OCI-LY1 (cell line): Measurements from ENCODE around the gene RAD51D.

Experiments
- H2AFZ ChIP-seq: fragments of 200-600 bp; sonication (generic), shearing (Covaris generic); 2 replicates; pipeline ENCODE4 v1.6.0; 2014; ENCODE audit warnings: antibody characterized with exemption, mild to moderate bottlenecking, low read length
- H3F3A ChIP-seq: fragments of 200-600 bp; sonication (generic), shearing (Covaris generic); 2 replicates; pipeline ENCODE4 v1.6.0; 2014; ENCODE audit warnings: mild to moderate bottlenecking, antibody characterized with exemption, low read length, moderate library complexity; ENCODE audit not compliant: insufficient read depth
- H3K27ac ChIP-seq: fragments of 200-600 bp; sonication (generic); 2 replicates; pipeline ENCODE4 v1.5.1; 2014; ENCODE audit warnings: low read length, mixed run types, mild to moderate bottlenecking, low read depth; ENCODE audit not compliant: poor library complexity, severe bottlenecking
- H3K27me3 ChIP-seq: fragments of 200-600 bp; sonication (generic); 2 replicates; pipeline ENCODE4 v1.6.0; 2014; ENCODE audit warnings: antibody characterized with exemption, mild to moderate bottlenecking, low read length, moderate library complexity; ENCODE audit not compliant: insufficient read depth
- H3K36me3 ChIP-seq: fragments of 200-600 bp; sonication (generic); 2 replicates; pipeline ENCODE4 v1.6.1; 2014; ENCODE audit warnings: mild to moderate bottlenecking, antibody characterized with exemption, low read length, moderate library complexity, mixed read lengths; ENCODE audit not compliant: insufficient read depth
- H3K4me1 ChIP-seq: fragments of 200-600 bp; sonication (generic); 2 replicates; pipeline ENCODE4 v1.5.1; 2014; ENCODE audit warnings: mild to moderate bottlenecking, low read length, moderate library complexity; ENCODE audit not compliant: insufficient read depth, severe bottlenecking
- H3K4me2 ChIP-seq: fragments of 200-600 bp; sonication (generic), shearing (Covaris generic); 2 replicates; pipeline ENCODE4 v1.6.1; 2014; ENCODE audit warnings: low read length
- H3K4me3 ChIP-seq: fragments of 200-600 bp; sonication (generic); 2 replicates; pipeline ENCODE4 v1.5.1; 2014; ENCODE audit warnings: low read length, low read depth, mild to moderate bottlenecking, mixed read lengths; ENCODE audit not compliant: poor library complexity, severe bottlenecking
- H3K79me2 ChIP-seq: fragments of 200-600 bp; shearing (Covaris generic); 2 replicates; pipeline ENCODE4 v1.6.1; 2016; ENCODE audit warnings: mixed run types, low read length, mixed read lengths; ENCODE audit not compliant: insufficient read depth
- H3K9ac ChIP-seq: fragments of 200-600 bp; sonication (generic), shearing (Covaris generic); 2 replicates; pipeline ENCODE4 v1.6.1; 2014; ENCODE audit warnings: mild to moderate bottlenecking, low read length, mixed read lengths
- H3K9me2 ChIP-seq: fragments of 200-600 bp; sonication (generic), shearing (Covaris generic); 2 replicates; pipeline ENCODE4 v1.6.1; 2014; ENCODE audit warnings: low read depth, mild to moderate bottlenecking, low read length, mixed read lengths
- H3K9me3 ChIP-seq: fragments of 200-600 bp; shearing (Covaris generic); 2 replicates; pipeline ENCODE4 v1.6.1; 2014; ENCODE audit warnings: low read length, mixed read lengths
- H4K20me1 ChIP-seq: fragments of 200-600 bp; sonication (generic), shearing (Covaris generic); 2 replicates; pipeline ENCODE4 v1.6.0; 2016; ENCODE audit warnings: mild to moderate bottlenecking, low read length; ENCODE audit not compliant: insufficient read depth
- CTCF ChIP-seq: fragments of 200-600 bp; sonication (generic), shearing (Covaris generic); IDR thresholded peaks from 2 replicates; pipeline ENCODE4 v1.5.1; 2017; ENCODE audit warnings: mild to moderate bottlenecking, antibody characterized with exemption, low read length, moderate library complexity, mixed read lengths
- EZH2 ChIP-seq: fragments of 200-600 bp; sonication (generic), shearing (Covaris generic); IDR thresholded peaks from 2 replicates; pipeline ENCODE4 v1.8.0; 2017; ENCODE audit warnings: borderline replicate concordance, mixed run types, mild to moderate bottlenecking, antibody characterized with exemption, low read length, moderate library complexity, mixed read lengths

The RAD51D gene

DNA sequence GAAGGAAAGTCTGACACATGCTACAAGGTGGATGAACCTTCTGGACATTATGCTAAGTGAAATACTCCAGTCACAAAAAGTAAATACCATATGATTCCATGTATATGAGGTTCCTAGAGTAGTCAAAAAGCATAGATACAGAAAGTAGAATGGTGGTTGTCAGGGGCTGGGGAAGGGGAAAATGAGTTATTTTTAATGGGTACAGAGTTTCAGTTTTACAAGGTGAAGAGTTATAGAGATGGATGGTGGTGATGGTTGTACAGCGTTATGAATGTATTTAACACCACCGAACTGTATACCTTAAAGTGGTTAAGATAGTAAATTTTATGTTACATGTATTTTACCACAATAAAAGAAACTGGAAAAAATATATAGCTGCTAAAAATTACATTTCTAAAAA is 17.9 kb downstream of the RAD51D start:
- Histone ChIP-seq H3K4me3 (no peak overlapping the region), H3K27me3 (no peaks in the 10 kb centered on the region), H3K9ac (no peak overlapping the region), H2AFZ (no peak overlapping the region), H3K27ac (no peak overlapping the region), H3F3A (no peaks in the 10 kb centered on the region), H3K79me2 (no peaks in the 10 kb centered on the region), H3K9me2 (no peaks in the 10 kb centered on the region), H3K36me3 (peaks cover 65% of the 10 kb centered on the region), H3K9me3 (no peaks in the 10 kb centered on the region), H3K4me1 (no peaks in the 10 kb centered on the region), H4K20me1 (no peaks in the 10 kb centered on the region), H3K4me2 (no peak overlapping the region)
- no peak for TF ChIP-seq CTCF
- no peak for TF ChIP-seq EZH2

DNA sequence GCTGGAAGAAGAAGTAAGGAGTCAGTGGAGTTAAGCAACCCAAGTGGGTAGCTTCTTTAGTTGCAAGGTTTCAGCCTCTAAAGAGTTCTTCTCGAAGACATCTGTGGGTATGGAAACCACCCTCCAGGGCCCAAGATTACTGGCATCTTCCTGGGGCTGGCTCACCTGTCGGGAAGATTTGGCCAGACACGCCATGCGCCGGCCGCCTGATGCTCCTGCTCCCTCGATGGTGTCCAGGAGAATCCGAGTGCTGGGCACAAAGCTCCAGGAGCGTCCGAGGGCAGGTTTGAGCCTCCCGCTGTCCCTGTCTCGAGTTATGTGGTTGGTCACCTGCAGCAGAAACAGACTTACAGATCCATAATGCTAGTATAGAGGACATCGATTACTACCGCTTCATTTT is 18.6 kb downstream of the RAD51D start:
- Histone ChIP-seq H3K27ac (no peak overlapping the region), H2AFZ (no peak overlapping the region), H3K4me3 (no peak overlapping the region), H4K20me1 (no peaks in the 10 kb centered on the region), H3K27me3 (no peaks in the 10 kb centered on the region), H3K9me2 (no peaks in the 10 kb centered on the region), H3K9me3 (no peaks in the 10 kb centered on the region), H3K4me2 (no peak overlapping the region), H3F3A (no peaks in the 10 kb centered on the region), H3K4me1 (no peaks in the 10 kb centered on the region), H3K36me3 (peaks cover 59% of the 10 kb centered on the region), H3K9ac (no peak overlapping the region), H3K79me2 (no peaks in the 10 kb centered on the region)
- no peak for TF ChIP-seq CTCF
- TF ChIP-seq EZH2 = no peak

DNA sequence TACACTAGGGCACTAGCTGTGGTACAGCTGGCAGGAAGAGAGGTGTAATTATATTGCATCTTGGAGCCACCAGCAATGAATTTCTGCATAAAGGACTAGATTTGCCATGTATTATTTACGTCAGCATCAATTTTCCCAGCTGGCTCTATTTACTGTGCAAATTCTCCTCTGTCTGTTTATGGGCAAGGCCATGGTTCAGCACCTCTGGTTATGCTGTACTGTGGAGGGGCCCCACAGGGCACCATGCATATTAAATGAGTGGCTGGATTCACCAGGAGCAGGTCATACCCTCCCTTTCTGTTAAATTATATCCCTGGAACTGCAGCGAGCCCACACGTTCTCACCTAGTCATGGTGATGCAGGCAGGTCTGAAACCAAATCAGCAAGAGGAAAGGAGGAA is 19.8 kb downstream of the RAD51D start:
- Histone ChIP-seq H3K4me3 (no peak overlapping the region), H2AFZ (no peak overlapping the region), H3K27me3 (no peaks in the 10 kb centered on the region), H3K4me1 (no peaks in the 10 kb centered on the region), H3K9me3 (no peaks in the 10 kb centered on the region), H3K9me2 (no peaks in the 10 kb centered on the region), H3K4me2 (no peak overlapping the region), H3K79me2 (no peaks in the 10 kb centered on the region), H3F3A (no peaks in the 10 kb centered on the region), H3K27ac (no peak overlapping the region), H3K36me3 (peaks cover 48% of the 10 kb centered on the region), H3K9ac (no peak overlapping the region), H4K20me1 (no peaks in the 10 kb centered on the region)
- TF ChIP-seq EZH2 (no peak), CTCF (no peak)
